ENCODE data around the gene APBA2. TPM values are rescaled to one million over a fixed set of nuclear protein-coding genes. Genes with fewer than 3 reads are reported as not detected.

Gene APBA2
- total RNA-seq, 1 donor from 2014 or later: 26.4 TPM

DNA sequence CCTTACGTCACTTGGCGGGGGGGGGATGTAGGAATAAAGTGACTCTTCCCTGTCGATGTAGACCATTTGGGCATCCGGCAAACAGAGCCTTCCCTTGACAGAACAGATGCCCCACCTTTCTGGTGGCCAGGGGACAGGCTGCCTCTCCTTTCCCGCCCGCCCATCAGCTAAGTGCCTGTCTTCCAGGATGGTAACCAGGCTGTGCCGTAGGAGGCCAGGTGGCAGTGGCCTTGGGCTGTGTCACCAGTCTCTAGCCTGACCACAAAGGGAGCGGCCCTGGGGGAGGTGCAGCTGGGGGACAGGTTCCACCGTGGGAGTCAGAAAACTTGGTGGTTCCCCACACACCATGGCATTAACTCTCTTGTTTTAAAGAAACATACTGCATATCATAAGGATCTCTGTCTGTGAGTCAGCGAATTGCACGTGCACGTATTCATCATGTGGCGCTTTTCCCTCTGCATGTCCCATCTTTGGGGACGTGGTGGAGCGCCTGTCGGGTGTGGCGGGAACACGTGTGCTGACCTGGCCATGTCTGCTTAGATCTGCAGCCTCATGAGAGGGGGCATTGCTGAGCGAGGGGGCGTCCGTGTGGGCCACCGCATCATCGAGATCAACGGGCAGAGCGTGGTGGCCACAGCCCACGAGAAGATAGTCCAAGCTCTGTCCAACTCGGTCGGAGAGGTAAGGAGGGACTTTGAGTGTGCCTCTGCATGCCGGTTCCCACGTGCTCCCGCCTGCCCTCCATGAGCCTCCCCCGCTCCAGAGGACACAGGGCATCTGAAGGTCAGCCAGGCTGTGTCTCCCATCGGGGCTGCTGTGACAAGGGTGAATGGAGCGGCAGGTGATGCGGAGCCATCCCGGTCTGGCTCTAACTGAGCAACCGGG lies 227.8 kb downstream of the APBA2 start:
- Mint-ChIP-seq H3K27me3 (ENCODE audit: low read depth) (peaks cover 3% of the 10 kb centered on the region), H3K27ac (ENCODE audit: unreplicated experiment) (no peak overlapping the region), H3K9me3 (ENCODE audit: low read depth) (no peaks in the 10 kb centered on the region), H3K4me3 (ENCODE audit: unreplicated experiment) (no peak overlapping the region), H3K4me1 (ENCODE audit: low read depth) (peaks cover 15% of the 10 kb centered on the region), H3K36me3 (ENCODE audit: low read depth) (no peaks in the 10 kb centered on the region)
- DNase-seq (ENCODE audit: low spot score): no peak
- TF ChIP-seq, protein P1, sequence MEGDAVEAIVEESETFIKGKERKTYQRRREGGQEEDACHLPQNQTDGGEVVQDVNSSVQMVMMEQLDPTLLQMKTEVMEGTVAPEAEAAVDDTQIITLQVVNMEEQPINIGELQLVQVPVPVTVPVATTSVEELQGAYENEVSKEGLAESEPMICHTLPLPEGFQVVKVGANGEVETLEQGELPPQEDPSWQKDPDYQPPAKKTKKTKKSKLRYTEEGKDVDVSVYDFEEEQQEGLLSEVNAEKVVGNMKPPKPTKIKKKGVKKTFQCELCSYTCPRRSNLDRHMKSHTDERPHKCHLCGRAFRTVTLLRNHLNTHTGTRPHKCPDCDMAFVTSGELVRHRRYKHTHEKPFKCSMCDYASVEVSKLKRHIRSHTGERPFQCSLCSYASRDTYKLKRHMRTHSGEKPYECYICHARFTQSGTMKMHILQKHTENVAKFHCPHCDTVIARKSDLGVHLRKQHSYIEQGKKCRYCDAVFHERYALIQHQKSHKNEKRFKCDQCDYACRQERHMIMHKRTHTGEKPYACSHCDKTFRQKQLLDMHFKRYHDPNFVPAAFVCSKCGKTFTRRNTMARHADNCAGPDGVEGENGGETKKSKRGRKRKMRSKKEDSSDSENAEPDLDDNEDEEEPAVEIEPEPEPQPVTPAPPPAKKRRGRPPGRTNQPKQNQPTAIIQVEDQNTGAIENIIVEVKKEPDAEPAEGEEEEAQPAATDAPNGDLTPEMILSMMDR (IDR thresholded peaks at IDR 0.05): no peak

DNA sequence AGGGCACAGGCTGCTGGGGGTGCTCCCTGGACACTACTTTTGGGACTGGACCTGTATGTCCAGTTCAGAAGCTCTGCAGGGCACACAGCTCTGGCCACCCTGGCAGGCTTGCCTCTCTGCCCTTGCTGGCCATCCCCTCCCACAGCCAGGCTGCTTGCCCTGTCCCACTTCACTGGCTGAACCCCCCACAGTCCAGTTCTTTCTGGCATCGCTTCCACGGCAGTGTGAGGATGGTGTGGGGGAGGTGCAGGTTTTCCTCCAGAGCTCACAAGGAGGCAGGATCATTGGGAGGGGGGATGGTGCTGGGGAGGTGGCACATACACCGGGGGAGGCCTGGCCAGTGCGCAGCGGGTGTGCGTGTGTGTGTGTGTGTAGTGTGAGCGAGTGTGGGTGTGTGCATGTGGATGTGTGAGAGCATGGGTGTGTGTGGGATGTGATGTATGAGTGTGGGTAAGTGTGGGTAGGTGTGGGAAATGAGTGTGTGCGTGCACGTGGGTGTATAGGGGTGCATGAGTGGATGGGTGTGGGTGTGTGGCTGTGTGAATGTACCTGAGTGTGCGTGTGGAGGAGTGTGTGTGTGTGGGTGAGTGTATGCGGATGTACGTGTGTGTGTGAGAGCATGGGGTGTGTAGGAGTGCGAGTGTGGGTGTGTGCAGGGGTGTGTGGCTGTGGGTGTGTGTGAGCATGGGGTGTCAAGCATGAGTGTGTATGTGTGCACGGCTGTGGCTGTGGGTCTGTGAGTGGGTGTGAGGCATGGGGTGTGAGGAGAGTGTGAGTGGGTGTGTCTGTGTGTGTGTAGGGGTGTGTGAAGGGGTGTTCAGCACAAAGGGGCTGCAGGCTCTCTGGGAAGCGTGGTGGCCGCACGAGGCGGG lies 228.7 kb downstream of the APBA2 start:
- H3K36me3 Mint-ChIP-seq (ENCODE audit: low read depth): no peaks in the 10 kb centered on the region
- peaks cover 15% of the 10 kb centered on the region for H3K4me1 Mint-ChIP-seq (ENCODE audit: low read depth)
- H3K4me3 Mint-ChIP-seq (ENCODE audit: unreplicated experiment): peak overlapping the region; percentile 62
- no peaks in the 10 kb centered on the region for H3K9me3 Mint-ChIP-seq (ENCODE audit: low read depth)
- H3K27ac Mint-ChIP-seq (ENCODE audit: unreplicated experiment): no peak overlapping the region
- no peak for DNase-seq (ENCODE audit: low spot score)
- TF ChIP-seq, protein P1 (IDR thresholded peaks at IDR 0.05): no peak
- peaks cover 3% of the 10 kb centered on the region for H3K27me3 Mint-ChIP-seq (ENCODE audit: low read depth)

DNA sequence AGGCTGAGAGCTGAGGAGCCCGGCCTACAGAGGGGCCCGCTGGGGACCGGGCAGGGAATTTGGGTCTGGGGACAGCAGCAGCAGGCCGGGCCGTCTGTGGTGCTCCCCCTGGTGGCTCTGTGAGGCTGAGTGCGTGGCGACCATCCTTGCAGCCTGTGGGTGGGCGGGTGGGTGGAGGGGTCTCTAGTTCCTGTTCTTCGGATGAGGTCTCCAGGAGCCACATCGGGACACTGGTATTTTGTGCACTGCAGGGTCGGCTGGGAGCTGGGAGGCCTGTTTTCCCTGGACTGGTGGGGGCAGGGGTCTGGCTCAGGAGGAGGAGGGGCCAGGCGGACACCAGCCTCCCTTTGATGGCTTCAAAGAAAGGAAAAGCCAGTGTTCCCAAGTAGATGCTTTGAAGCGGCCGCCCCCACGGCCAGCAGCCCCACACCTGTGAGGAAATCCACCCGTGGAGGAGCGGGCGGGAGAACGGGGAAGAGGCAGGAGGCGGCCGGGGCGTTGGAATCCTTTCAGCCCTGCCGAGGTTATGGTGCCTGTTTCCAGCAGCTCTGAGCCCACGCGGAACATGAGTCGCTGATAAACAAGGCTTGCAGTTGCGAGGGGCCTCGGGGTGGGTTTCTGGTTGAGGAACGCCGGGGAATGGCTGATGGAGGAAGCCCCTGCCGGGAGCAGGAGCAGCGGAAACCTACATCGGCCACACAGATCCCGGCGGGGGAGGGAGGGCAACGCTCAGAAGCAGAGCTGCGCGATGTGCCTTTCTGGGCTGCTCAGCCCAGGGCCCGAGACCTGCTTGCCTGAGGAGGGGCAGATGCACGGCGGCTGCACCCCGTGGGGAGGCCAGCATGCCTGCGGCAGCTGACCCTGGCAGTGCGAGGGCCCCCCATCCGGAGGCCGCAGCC lies 229.6 kb downstream of the APBA2 start:
- no peak overlapping the region for H3K27ac Mint-ChIP-seq (ENCODE audit: unreplicated experiment)
- H3K36me3 Mint-ChIP-seq (ENCODE audit: low read depth): no peaks in the 10 kb centered on the region
- no peaks in the 10 kb centered on the region for H3K9me3 Mint-ChIP-seq (ENCODE audit: low read depth)
- peaks cover 3% of the 10 kb centered on the region for H3K27me3 Mint-ChIP-seq (ENCODE audit: low read depth)
- H3K4me3 Mint-ChIP-seq (ENCODE audit: unreplicated experiment): peak overlapping the region; percentile 68
- DNase-seq (ENCODE audit: low spot score): no peak
- H3K4me1 Mint-ChIP-seq (ENCODE audit: low read depth): peaks cover 15% of the 10 kb centered on the region
- TF ChIP-seq, protein P1 (IDR thresholded peaks at IDR 0.05): peak; percentile 85

DNA sequence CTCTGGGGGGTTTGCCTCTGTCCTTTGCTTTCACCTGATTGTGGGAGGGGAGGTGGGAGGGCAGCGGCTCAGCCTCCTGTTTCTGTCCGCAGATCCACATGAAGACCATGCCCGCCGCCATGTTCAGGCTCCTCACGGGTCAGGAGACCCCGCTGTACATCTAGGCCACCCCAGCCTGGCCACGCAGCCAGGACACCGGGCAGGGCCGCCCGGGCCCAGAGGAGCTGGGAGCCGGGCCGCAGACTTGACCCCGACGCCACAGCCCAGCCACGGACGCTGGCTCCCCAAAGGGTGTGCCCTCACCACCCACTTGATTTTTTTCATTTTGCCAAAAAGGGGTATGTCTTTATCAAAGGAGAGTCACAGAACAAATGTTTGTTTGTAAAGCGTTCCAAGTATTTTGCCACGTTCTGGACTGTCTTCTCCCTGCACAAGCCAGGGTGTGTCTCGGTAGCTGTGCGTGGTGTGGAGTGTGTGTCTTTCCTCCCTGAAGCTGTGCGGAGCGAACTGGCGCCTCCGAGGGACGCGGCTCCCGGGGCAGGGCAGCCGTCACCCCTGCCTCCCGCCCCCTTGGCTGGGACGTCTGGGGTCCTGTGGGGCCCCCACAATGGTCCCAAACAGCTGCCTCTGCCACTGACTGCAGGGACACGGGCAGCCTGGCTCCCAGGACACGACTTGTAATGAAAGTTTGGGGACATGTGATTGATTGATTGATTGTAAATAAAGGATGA lies 231.4 kb downstream of the APBA2 start:
- Mint-ChIP-seq H3K27me3 (ENCODE audit: low read depth) (peaks cover 3% of the 10 kb centered on the region), H3K36me3 (ENCODE audit: low read depth) (no peaks in the 10 kb centered on the region), H3K4me1 (ENCODE audit: low read depth) (peaks cover 15% of the 10 kb centered on the region), H3K27ac (ENCODE audit: unreplicated experiment) (no peak overlapping the region), H3K4me3 (ENCODE audit: unreplicated experiment) (no peak overlapping the region), H3K9me3 (ENCODE audit: low read depth) (no peaks in the 10 kb centered on the region)
- TF ChIP-seq, protein P1 (IDR thresholded peaks at IDR 0.05): no peak
- DNase-seq (ENCODE audit: low spot score): no peak

Data from chondrocyte (in vitro differentiated cells).